Stomach smooth muscle (tissue), 2 donors: ENCODE data around the gene FAM53A.

Experiments used
- H3K27ac ChIP-seq: one replicate; pipeline ENCODE4 v1.7.0; 2013; ENCODE audit warnings: mild to moderate bottlenecking, low read length, inconsistent platforms
- H3K27me3 ChIP-seq, 2 donors: one replicate each; pipeline ENCODE4 v1.7.0; 2013; ENCODE audit warnings: low read length in 2 of 2; ENCODE audit not compliant: insufficient read depth in 2 of 2, control insufficient read depth in 1 of 2
- H3K36me3 ChIP-seq, 2 donors: one replicate each; pipeline ENCODE4 v1.7.0; 2013; ENCODE audit warnings: low read length in 2 of 2; ENCODE audit not compliant: control insufficient read depth in 2 of 2, insufficient read depth in 2 of 2
- H3K4me1 ChIP-seq: one replicate; pipeline ENCODE4 v1.7.0; 2013; ENCODE audit warnings: low read length; ENCODE audit not compliant: control insufficient read depth, insufficient read depth
- H3K4me3 ChIP-seq, 2 donors: one replicate each; pipeline ENCODE4 v1.7.0; 2013; ENCODE audit warnings: low read length in 2 of 2
- H3K9ac ChIP-seq, 2 donors: one replicate each; pipeline ENCODE4 v1.7.0; 2013; ENCODE audit warnings: low read length in 2 of 2, mild to moderate bottlenecking in 1 of 2
- H3K9me3 ChIP-seq, 2 donors: one replicate each; pipeline ENCODE4 v1.7.0; 2013; ENCODE audit warnings: low read length in 2 of 2; ENCODE audit not compliant: control insufficient read depth in 2 of 2
- donor health status: healthy.
- donor health status: Pancreatic carcinoma.

FAM53A gene

GRCh38 chr4:1666391-1666790, 17.7 kb downstream of the FAM53A start:
- Histone ChIP-seq H3K36me3 (no peaks in the 10 kb centered on the region), H3K27me3 (no peaks in the 10 kb centered on the region), H3K27ac (no peak overlapping the region), H3K4me1 (peaks cover 3% of the 10 kb centered on the region), H3K9ac (no peak overlapping the region), H3K9me3 (no peaks in the 10 kb centered on the region), H3K4me3 (no peak overlapping the region)

GRCh38 chr4:1664141-1664540, 20.0 kb downstream of the FAM53A start:
- Histone ChIP-seq H3K9ac (no peak overlapping the region), H3K36me3 (no peaks in the 10 kb centered on the region), H3K9me3 (no peaks in the 10 kb centered on the region), H3K27ac (no peak overlapping the region), H3K27me3 (no peaks in the 10 kb centered on the region), H3K4me1 (peaks cover 3% of the 10 kb centered on the region), H3K4me3 (no peak overlapping the region)

GRCh38 chr4:1663549-1663948, 20.6 kb downstream of the FAM53A start:
- no peaks in the 10 kb centered on the region for H3K27me3 ChIP-seq
- H3K9ac ChIP-seq: no peak overlapping the region
- H3K36me3 ChIP-seq: no peaks in the 10 kb centered on the region
- H3K4me3 ChIP-seq: no peak overlapping the region
- H3K4me1 ChIP-seq: peaks cover 3% of the 10 kb centered on the region
- no peak overlapping the region for H3K27ac ChIP-seq
- H3K9me3 ChIP-seq: no peaks in the 10 kb centered on the region

- Histone ChIP-seq H3K4me3 (no peak overlapping the region), H3K27ac (no peak overlapping the region), H3K9me3 (no peaks in the 10 kb centered on the region), H3K9ac (no peak overlapping the region), H3K36me3 (no peaks in the 10 kb centered on the region), H3K27me3 (no peaks in the 10 kb centered on the region), H3K4me1 (peaks cover 3% of the 10 kb centered on the region)
Measured at GRCh38 chr4:1661695-1662094, 22.4 kb downstream of the FAM53A start.

GRCh38 chr4:1660948-1661677, 23.0 kb downstream of the FAM53A start:
- Histone ChIP-seq H3K27me3 (no peaks in the 10 kb centered on the region), H3K36me3 (no peaks in the 10 kb centered on the region), H3K9ac (no peak overlapping the region), H3K27ac (no peak overlapping the region), H3K4me1 (no peaks in the 10 kb centered on the region), H3K4me3 (no peak overlapping the region), H3K9me3 (no peaks in the 10 kb centered on the region)

GRCh38 chr4:1659104-1660043, 24.7 kb downstream of the FAM53A start:
- Histone ChIP-seq H3K36me3 (no peaks in the 10 kb centered on the region), H3K9me3 (no peaks in the 10 kb centered on the region), H3K9ac (no peak overlapping the region), H3K4me1 (no peaks in the 10 kb centered on the region), H3K27me3 (no peaks in the 10 kb centered on the region), H3K27ac (no peak overlapping the region), H3K4me3 (no peak overlapping the region)

- H3K9ac ChIP-seq: no peak overlapping the region
- no peak overlapping the region for H3K27ac ChIP-seq
- no peaks in the 10 kb centered on the region for H3K9me3 ChIP-seq
- H3K36me3 ChIP-seq: no peaks in the 10 kb centered on the region
- H3K27me3 ChIP-seq: no peaks in the 10 kb centered on the region
- no peaks in the 10 kb centered on the region for H3K4me1 ChIP-seq
- no peak overlapping the region for H3K4me3 ChIP-seq
Measured at GRCh38 chr4:1658581-1658980, 25.5 kb downstream of the FAM53A start.

- no peaks in the 10 kb centered on the region for H3K36me3 ChIP-seq
- no peaks in the 10 kb centered on the region for H3K4me1 ChIP-seq
- no peaks in the 10 kb centered on the region for H3K9me3 ChIP-seq
- no peak overlapping the region for H3K4me3 ChIP-seq
- H3K27me3 ChIP-seq: no peaks in the 10 kb centered on the region
- H3K27ac ChIP-seq: no peak overlapping the region
- H3K9ac ChIP-seq: no peak overlapping the region
Measured at GRCh38 chr4:1658146-1658545, 26.0 kb downstream of the FAM53A start.

- Histone ChIP-seq H3K27ac (no peak overlapping the region), H3K9ac (no peak overlapping the region), H3K36me3 (no peaks in the 10 kb centered on the region), H3K4me1 (no peaks in the 10 kb centered on the region), H3K4me3 (no peak overlapping the region), H3K9me3 (no peaks in the 10 kb centered on the region), H3K27me3 (no peaks in the 10 kb centered on the region)
Measured at GRCh38 chr4:1656986-1657385, 27.1 kb downstream of the FAM53A start.

- no peak overlapping the region for H3K9ac ChIP-seq
- no peak overlapping the region for H3K27ac ChIP-seq
- no peaks in the 10 kb centered on the region for H3K4me1 ChIP-seq
- H3K36me3 ChIP-seq: no peaks in the 10 kb centered on the region
- H3K9me3 ChIP-seq: no peaks in the 10 kb centered on the region
- H3K4me3 ChIP-seq: no peak overlapping the region
- H3K27me3 ChIP-seq: no peaks in the 10 kb centered on the region
Measured at GRCh38 chr4:1656132-1656531, 28.0 kb downstream of the FAM53A start.

- no peaks in the 10 kb centered on the region for H3K4me1 ChIP-seq
- H3K36me3 ChIP-seq: no peaks in the 10 kb centered on the region
- no peak overlapping the region for H3K4me3 ChIP-seq
- H3K27me3 ChIP-seq: no peaks in the 10 kb centered on the region
- H3K9me3 ChIP-seq: no peaks in the 10 kb centered on the region
- H3K9ac ChIP-seq: no peak overlapping the region
- no peak overlapping the region for H3K27ac ChIP-seq
Measured at GRCh38 chr4:1655676-1656075, 28.4 kb downstream of the FAM53A start.
